ENCODE data around the gene KNDC1. TPM values are rescaled to one million over a fixed set of nuclear protein-coding genes. Genes with fewer than 3 reads are reported as not detected.
A peak's percentile ranks its signal among the peaks of the same experiment; 100 is the strongest.
"Not testable (repeated sequence)": the region's sequence is repeated elsewhere in the genome, so short reads cannot be mapped to it uniquely, and the experiment has no call there.

Gene KNDC1
- total RNA-seq, 2 donors from 2014 or later = 0.59 to 1.8 TPM

- TF ChIP-seq CTCF (IDR thresholded peaks at IDR 0.05) = no peak
- no peak overlapping the region for H3K4me3 ChIP-seq
- no peak overlapping the region for H3K27ac ChIP-seq
- no peaks in the 10 kb centered on the region for H3K9me3 ChIP-seq
- H3K4me1 ChIP-seq = no peaks in the 10 kb centered on the region
- H3K27me3 ChIP-seq = peaks cover 0 to 3% of the 10 kb centered on the region in 2 donors
- no peak for DNase-seq (ENCODE audit: low spot score)
- no peaks in the 10 kb centered on the region for H3K36me3 ChIP-seq
Measured at GRCh38 chr10:133218891-133219290, 58.9 kb downstream of the KNDC1 start.

DNA sequence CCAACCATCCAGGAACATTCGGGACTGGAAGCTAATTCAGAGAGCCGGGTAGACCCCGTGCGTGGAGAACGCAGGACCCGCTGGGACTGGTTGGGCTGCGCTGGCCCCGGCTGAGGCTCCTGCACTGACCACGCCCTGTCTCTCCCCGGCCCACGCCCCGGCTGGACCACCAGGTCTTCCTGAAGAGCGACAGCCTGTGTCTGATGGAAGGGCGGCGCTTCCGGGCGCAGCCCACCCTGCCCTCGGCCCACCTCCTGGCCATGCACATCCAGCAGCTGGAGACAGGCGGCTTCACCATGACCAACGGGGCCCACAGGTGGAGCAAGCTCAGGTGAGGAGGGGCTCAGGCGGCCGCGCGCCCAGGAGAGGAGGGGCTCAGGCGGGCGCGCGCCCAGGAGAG lies 59.8 kb downstream of the KNDC1 start:
- Histone ChIP-seq H3K4me3 (no peak overlapping the region), H3K9me3 (no peaks in the 10 kb centered on the region)
- DNase-seq (ENCODE audit: low spot score) = no peak

DNA sequence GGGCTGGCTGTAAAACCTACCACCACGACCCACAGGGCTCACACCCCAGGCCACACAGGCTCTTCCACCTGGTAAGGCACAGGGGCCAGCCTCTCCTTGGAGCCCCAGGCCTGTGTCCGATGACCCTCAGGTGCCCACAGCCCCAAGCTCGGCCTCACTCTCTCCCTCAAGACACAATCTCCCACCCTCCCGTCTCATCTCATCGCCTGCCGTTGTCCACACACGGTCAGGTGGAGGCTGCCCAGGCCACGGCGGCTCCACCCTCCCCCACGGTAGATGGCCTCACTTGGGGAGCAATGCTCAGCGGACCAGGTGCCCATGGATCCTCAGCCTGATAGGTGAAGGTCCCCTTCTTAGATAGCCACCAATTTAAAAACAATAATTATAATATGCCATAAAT lies 61.3 kb downstream of the KNDC1 start:
- peaks cover 0 to 3% of the 10 kb centered on the region in 2 donors for H3K27me3 ChIP-seq
- H3K4me3 ChIP-seq = no peak overlapping the region
- H3K9me3 ChIP-seq = no peaks in the 10 kb centered on the region
- no peak overlapping the region for H3K27ac ChIP-seq
- TF ChIP-seq CTCF (IDR thresholded peaks at IDR 0.05) = no peak
- H3K4me1 ChIP-seq = no peaks in the 10 kb centered on the region
- no peaks in the 10 kb centered on the region for H3K36me3 ChIP-seq
- no peak for DNase-seq (ENCODE audit: low spot score)

More for the DNA sequence above, 59.8 kb downstream of the KNDC1 start:
- H3K27me3 ChIP-seq = peaks cover 0 to 3% of the 10 kb centered on the region in 2 donors
- H3K36me3 ChIP-seq = no peaks in the 10 kb centered on the region
- no peak for TF ChIP-seq CTCF (IDR thresholded peaks at IDR 0.05)
- no peaks in the 10 kb centered on the region for H3K4me1 ChIP-seq
- H3K27ac ChIP-seq = no peak overlapping the region

DNA sequence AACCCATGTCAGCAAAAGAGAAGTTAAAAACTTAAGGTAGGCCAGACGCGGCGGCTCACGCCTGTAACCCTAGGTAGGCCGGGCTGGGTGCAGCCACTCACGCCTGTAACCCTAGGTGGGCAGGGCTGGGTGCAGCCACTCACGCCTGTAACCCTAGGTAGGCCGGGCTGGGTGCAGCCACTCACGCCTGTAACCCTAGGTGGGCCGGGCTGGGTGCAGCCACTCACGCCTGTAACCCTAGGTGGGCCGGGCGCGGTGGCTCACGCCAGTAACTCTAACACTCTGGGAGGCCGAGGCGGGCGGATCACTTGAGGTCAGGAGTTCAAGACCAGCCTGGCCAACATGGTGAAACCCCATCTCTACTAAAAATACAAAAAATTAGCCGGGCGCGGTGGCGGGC lies 61.7 kb downstream of the KNDC1 start:
- not testable (repeated sequence) for H3K36me3 ChIP-seq, H3K27me3 ChIP-seq

GRCh38 chr10:133224076-133224475 lies 64.1 kb downstream of the KNDC1 start:
- DNase-seq (ENCODE audit: low spot score) = no peak
- TF ChIP-seq CTCF (IDR thresholded peaks at IDR 0.05) = no peak
- Histone ChIP-seq H3K9me3 (no peaks in the 10 kb centered on the region), H3K27me3 (peaks cover 0 to 5% of the 10 kb centered on the region in 2 donors), H3K4me3 (no peak overlapping the region), H3K27ac (no peak overlapping the region), H3K36me3 (no peaks in the 10 kb centered on the region), H3K4me1 (no peaks in the 10 kb centered on the region)

More for the DNA sequence above, 61.7 kb downstream of the KNDC1 start:
- DNase-seq (ENCODE audit: low spot score); H3K27ac ChIP-seq; H3K4me1 ChIP-seq; H3K4me3 ChIP-seq; H3K9me3 ChIP-seq: not testable (repeated sequence)

- TF ChIP-seq CTCF (IDR thresholded peaks at IDR 0.05) = no peak
- peak overlapping the region in 1 of 2 donors; percentile 28 for H3K4me3 ChIP-seq
- peaks cover 0 to 10% of the 10 kb centered on the region in 2 donors for H3K27me3 ChIP-seq
- peaks cover 0 to 5% of the 10 kb centered on the region in 2 donors for H3K4me1 ChIP-seq
- H3K36me3 ChIP-seq = no peaks in the 10 kb centered on the region
- no peak overlapping the region for H3K27ac ChIP-seq
- DNase-seq (ENCODE audit: low spot score) = no peak
- H3K9me3 ChIP-seq = no peaks in the 10 kb centered on the region
Measured at GRCh38 chr10:133224756-133225372, 64.8 kb downstream of the KNDC1 start.
